Endothelial cell (in vitro differentiated cells): ENCODE measurements around the gene ADM5. TPM values are rescaled to one million over a fixed set of nuclear protein-coding genes. Genes with fewer than 3 reads are reported as not detected.
A peak's percentile ranks its signal among the peaks of the same experiment; 100 is the strongest.

Experiments
- DNase-seq: peaks from one replicate; pipeline ENCODE4 v3.0.0; 2021; ENCODE audit warnings: low spot score
- H3K27ac Mint-ChIP-seq: one replicate; pipeline ENCODE4 v1.8.0; 2021; ENCODE audit warnings: mixed read lengths, inconsistent platforms; ENCODE audit not compliant: unreplicated experiment
- H3K27me3 Mint-ChIP-seq: one replicate; pipeline ENCODE4 v1.8.0; 2021; ENCODE audit warnings: mild to moderate bottlenecking, moderate library complexity, mixed read lengths, inconsistent platforms; ENCODE audit not compliant: unreplicated experiment
- H3K36me3 Mint-ChIP-seq: one replicate; pipeline ENCODE4 v1.8.0; 2021; ENCODE audit warnings: mild to moderate bottlenecking, low read depth, mixed read lengths, inconsistent platforms; ENCODE audit not compliant: unreplicated experiment
- H3K4me1 Mint-ChIP-seq: one replicate; pipeline ENCODE4 v1.8.0; 2021; ENCODE audit warnings: mild to moderate bottlenecking, mixed read lengths, inconsistent platforms; ENCODE audit not compliant: unreplicated experiment
- H3K4me3 Mint-ChIP-seq: one replicate; pipeline ENCODE4 v1.8.0; 2021; ENCODE audit warnings: mild to moderate bottlenecking, mixed read lengths, inconsistent platforms; ENCODE audit not compliant: unreplicated experiment
- H3K9me3 Mint-ChIP-seq: one replicate; pipeline ENCODE4 v1.8.0; 2021; ENCODE audit warnings: mixed read lengths, inconsistent platforms; ENCODE audit not compliant: unreplicated experiment
- total RNA-seq: library from RNA; stranded (reverse); fragmentation: NEBNext Ultra II Directional; extraction: Animal tissue kit (Norgen Biotek cat#: 25700); gene quantifications from one replicate; pipeline ENCODE4 v1.2.1, GENCODE V29; 2021; ENCODE audit not compliant: unreplicated experiment
- TF ChIP-seq, protein P1 (sequence below): fragments of 200-600 bp; sonication (generic); IDR thresholded peaks from one replicate; pipeline ENCODE4 v1.5.0; 2021; ENCODE audit warnings: antibody characterized with exemption; ENCODE audit not compliant: unreplicated experiment

Gene ADM5
- total RNA-seq, 1 donor from 2014 or later, result 5.3 TPM

GRCh38 chr19:49655570-49656455 lies 33.6 kb upstream of the ADM5 start:
- no peak for DNase-seq
- peak overlapping the region; percentile 83 for H3K4me3 Mint-ChIP-seq
- TF ChIP-seq, protein P1, sequence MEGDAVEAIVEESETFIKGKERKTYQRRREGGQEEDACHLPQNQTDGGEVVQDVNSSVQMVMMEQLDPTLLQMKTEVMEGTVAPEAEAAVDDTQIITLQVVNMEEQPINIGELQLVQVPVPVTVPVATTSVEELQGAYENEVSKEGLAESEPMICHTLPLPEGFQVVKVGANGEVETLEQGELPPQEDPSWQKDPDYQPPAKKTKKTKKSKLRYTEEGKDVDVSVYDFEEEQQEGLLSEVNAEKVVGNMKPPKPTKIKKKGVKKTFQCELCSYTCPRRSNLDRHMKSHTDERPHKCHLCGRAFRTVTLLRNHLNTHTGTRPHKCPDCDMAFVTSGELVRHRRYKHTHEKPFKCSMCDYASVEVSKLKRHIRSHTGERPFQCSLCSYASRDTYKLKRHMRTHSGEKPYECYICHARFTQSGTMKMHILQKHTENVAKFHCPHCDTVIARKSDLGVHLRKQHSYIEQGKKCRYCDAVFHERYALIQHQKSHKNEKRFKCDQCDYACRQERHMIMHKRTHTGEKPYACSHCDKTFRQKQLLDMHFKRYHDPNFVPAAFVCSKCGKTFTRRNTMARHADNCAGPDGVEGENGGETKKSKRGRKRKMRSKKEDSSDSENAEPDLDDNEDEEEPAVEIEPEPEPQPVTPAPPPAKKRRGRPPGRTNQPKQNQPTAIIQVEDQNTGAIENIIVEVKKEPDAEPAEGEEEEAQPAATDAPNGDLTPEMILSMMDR, result no peak
- H3K27ac Mint-ChIP-seq, result peak overlapping the region; percentile 74
- peaks cover 14% of the 10 kb centered on the region for H3K27me3 Mint-ChIP-seq
- no peaks in the 10 kb centered on the region for H3K9me3 Mint-ChIP-seq
- peaks cover 46% of the 10 kb centered on the region for H3K36me3 Mint-ChIP-seq
- H3K4me1 Mint-ChIP-seq, result no peaks in the 10 kb centered on the region

DNA sequence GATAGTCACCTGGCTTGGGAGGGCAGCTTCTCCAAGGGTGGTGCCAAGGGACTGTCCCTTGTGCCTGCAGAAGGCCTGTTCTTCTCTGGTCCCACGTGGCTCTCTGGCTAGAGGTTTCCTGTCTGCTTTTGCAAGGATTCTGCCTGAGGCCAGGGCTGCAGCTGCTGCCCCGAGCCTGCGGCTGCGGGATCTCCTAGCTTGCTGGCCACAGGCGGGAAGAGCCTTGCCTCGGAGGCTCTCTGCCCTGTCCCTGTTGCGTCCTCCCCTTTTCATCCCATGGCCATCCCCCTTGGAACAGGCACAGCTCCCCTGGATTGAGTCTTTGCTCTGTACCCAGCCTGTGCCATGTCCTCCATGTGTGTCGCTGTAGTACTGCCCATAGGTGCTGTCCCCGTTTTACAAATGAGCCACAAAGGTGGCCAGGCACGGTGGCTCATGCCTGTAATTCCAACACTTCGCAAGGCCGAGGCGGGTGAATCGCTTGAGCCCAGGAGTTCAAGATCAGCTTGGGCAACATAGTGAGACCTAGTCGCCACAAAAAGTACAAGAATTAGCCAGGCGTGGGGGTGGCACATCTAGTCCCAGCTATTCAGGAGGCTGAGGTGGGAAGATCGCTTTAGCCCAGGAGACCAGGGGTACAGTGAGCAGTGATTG lies 32.8 kb upstream of the ADM5 start:
- Mint-ChIP-seq H3K27me3 (peaks cover 18% of the 10 kb centered on the region), H3K9me3 (no peaks in the 10 kb centered on the region), H3K4me3 (peak overlapping the region; percentile 69), H3K4me1 (no peaks in the 10 kb centered on the region), H3K27ac (no peak overlapping the region), H3K36me3 (peaks cover 46% of the 10 kb centered on the region)
- TF ChIP-seq, protein P1, result no peak
- no peak for DNase-seq

DNA sequence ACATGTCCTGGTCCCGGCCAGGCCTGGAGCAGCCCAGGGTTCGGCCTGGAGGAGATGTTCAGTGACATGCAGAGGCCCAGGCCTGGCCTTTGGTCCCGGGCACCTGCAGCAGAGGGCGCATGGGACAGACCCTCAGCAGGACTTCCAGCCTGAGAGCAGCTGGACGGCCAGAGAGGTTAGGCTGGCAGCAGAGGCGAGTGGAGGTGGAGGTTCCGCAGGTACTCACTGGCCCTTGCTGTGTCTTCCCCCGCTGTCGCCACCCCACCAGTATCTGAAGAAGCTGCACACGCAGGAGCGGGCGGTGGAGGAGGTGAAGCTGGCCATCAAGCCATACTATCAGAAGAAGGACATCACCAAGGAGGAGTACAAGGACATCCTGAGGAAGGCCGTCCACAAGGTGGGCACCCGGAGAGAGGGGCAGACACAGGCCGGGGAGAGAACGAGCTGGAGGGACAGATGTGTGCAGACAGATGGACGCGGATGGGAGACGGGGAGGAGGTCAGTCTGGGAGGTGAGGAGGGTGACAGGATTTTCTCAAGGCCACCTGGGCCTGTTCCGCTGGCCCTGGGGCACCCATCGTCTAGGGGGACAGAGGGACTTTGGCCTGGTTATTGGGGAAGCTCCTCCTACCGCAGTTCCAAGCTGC lies 31.8 kb upstream of the ADM5 start:
- Mint-ChIP-seq H3K27ac (no peak overlapping the region), H3K36me3 (peaks cover 46% of the 10 kb centered on the region)

GRCh38 chr19:49658139-49658517 lies 31.3 kb upstream of the ADM5 start:
- H3K9me3 Mint-ChIP-seq, result no peaks in the 10 kb centered on the region
- H3K4me3 Mint-ChIP-seq, result no peak overlapping the region
- TF ChIP-seq, protein P1, result no peak
- DNase-seq, result no peak
- peaks cover 22% of the 10 kb centered on the region for H3K27me3 Mint-ChIP-seq
- H3K27ac Mint-ChIP-seq, result no peak overlapping the region
- H3K4me1 Mint-ChIP-seq, result no peaks in the 10 kb centered on the region
- H3K36me3 Mint-ChIP-seq, result peaks cover 46% of the 10 kb centered on the region

More for the DNA sequence above, 31.8 kb upstream of the ADM5 start:
- TF ChIP-seq, protein P1, result no peak
- DNase-seq, result no peak
- peak overlapping the region; percentile 67 for H3K4me3 Mint-ChIP-seq
- no peaks in the 10 kb centered on the region for H3K4me1 Mint-ChIP-seq
- H3K27me3 Mint-ChIP-seq, result peaks cover 22% of the 10 kb centered on the region
- no peaks in the 10 kb centered on the region for H3K9me3 Mint-ChIP-seq
